SJCRH30 (cell line): Measurements from ENCODE around the gene ZNF14. TPM values are rescaled to one million over a fixed set of nuclear protein-coding genes. Genes with fewer than 3 reads are reported as not detected.
A peak's percentile ranks its signal among the peaks of the same experiment; 100 is the strongest.
"Not testable (repeated sequence)": the region's sequence is repeated elsewhere in the genome, so short reads cannot be mapped to it uniquely, and the experiment has no call there.

Source experiments
- DNase-seq, 2 experiments: peaks; one replicate each; pipeline ENCODE4 v3.0.0-alpha.2; 2015 to 2020
- H3K27ac ChIP-seq: fragments of 250-450 bp; sonication (Bioruptor Pico); 2 replicates; pipeline ENCODE4 v1.5.1; 2020; ENCODE audit warnings: mild to moderate bottlenecking, moderate library complexity
- H3K27me3 ChIP-seq: fragments of 250-450 bp; sonication (Bioruptor Pico); 2 replicates; pipeline ENCODE4 v1.5.1; 2020; ENCODE audit warnings: mild to moderate bottlenecking, moderate library complexity
- H3K36me3 ChIP-seq: fragments of 250-450 bp; sonication (Bioruptor Pico); 2 replicates; pipeline ENCODE4 v1.5.1; 2020; ENCODE audit warnings: mild to moderate bottlenecking, moderate library complexity
- H3K4me1 ChIP-seq: fragments of 250-450 bp; sonication (Bioruptor Pico); 2 replicates; pipeline ENCODE4 v1.5.1; 2020; ENCODE audit warnings: mild to moderate bottlenecking, moderate library complexity
- H3K4me3 ChIP-seq: fragments of 250-450 bp; sonication (Bioruptor Pico); 2 replicates; pipeline ENCODE4 v1.5.1; 2020; ENCODE audit warnings: mild to moderate bottlenecking, moderate library complexity
- H3K9me3 ChIP-seq: fragments of 250-450 bp; sonication (Bioruptor Pico); replicated peaks from 2 replicates; pipeline ENCODE4 v1.5.1; 2020; ENCODE audit warnings: mild to moderate bottlenecking, moderate library complexity
- total RNA-seq: library from RNA; depleted of rRNA; stranded (reverse); fragments of >200 nt; shearing (Covaris generic); gene quantifications from 2 replicates; pipeline ENCODE4 v1.2.3, GENCODE V29; 2014; rRNA removed

Gene ZNF14
- total RNA-seq: 7.8 and 7.9 TPM in 2 replicates

DNA sequence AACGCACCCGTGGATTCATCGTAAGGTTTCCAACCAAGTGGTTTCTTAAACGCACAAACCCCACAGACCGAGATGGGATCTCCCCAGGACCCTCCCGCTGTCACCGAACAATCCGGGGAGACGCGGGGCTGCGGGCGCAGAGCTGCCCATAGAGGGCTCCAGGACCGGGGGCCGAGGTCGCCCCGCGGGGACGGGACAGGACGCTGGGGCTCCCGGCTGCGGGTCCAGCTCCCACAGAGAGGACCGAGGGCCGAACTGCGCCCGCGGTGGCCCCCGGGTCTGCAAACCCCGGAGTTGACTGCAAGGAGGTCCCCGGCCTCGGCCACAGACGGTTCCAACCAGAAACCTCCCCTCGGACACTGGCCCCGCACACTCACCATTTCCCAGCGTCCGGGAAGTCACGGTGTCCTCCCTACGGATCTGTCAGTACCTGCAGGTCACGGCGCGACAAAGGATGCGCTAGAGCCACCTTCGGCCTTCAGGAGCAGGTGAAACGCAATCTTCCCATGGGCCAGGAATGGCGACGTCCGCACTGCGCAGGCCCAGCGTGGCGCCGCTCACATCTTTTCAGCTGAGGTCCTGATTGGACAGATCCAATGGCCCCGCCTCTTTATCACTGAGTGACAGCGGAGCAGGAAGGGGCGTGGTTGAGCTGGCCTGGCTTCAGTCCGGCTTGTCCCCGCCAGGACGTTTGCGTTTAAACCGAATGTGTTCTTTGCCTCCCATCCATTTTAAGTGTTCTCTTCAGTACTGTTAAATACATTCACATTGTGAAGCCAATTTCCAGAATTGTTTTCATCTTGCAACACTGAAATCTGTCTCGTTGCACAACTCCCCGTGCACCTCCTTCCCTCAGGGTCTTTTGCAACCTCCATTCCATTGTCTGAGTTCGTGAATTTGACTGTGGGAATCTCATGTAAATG is at the start of gene ZNF14:
Gene ZNF14, minus strand, starts transcription at position 534 of the 923 bp plus-strand sequence. Its CDS starts 154 bp downstream, at position 380.
- no peaks in the 10 kb centered on the region for H3K27me3 ChIP-seq
- peaks cover 11% of the 10 kb centered on the region for H3K9me3 ChIP-seq
- H3K36me3 ChIP-seq: peaks cover 15% of the 10 kb centered on the region
- peak within 1 kb of the TSS; percentile 89 for H3K4me3 ChIP-seq
- 0 out of 2 replicates have a peak, but pooled peaks cover 2% of the 10 kb centered on the region for H3K4me1 ChIP-seq
- peak within 1 kb of the TSS; percentile 17; the same call in 1 of the 2 replicates for H3K27ac ChIP-seq
- DNase-seq: peak; percentile 96 to 97

DNA sequence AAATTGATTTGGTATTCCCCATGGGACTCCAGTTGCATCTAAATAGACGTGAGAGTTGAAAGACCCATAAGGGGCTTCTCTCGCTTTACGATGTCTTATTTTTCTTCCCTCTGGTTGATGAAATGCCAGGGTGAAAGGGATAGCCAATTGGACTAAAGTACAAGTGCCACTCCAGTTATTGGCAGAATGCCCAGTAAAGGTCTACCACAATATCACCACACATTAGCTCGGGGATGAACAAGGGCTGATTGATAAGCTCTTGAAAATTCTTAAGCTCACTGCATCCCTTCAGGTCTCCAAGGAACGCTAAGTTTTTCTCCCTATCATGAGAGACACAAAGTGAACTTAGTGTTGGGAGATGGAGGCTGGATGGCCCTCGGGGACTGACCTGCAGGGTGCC is 48.9 kb upstream of the ZNF14 start:
- H3K4me1 ChIP-seq, H3K4me3 ChIP-seq, H3K27ac ChIP-seq, H3K27me3 ChIP-seq: not testable (repeated sequence)
- DNase-seq: peak; percentile 16 to 35
- Histone ChIP-seq H3K36me3 (peaks cover 13% of the 10 kb centered on the region), H3K9me3 (peaks cover 14% of the 10 kb centered on the region)

DNA sequence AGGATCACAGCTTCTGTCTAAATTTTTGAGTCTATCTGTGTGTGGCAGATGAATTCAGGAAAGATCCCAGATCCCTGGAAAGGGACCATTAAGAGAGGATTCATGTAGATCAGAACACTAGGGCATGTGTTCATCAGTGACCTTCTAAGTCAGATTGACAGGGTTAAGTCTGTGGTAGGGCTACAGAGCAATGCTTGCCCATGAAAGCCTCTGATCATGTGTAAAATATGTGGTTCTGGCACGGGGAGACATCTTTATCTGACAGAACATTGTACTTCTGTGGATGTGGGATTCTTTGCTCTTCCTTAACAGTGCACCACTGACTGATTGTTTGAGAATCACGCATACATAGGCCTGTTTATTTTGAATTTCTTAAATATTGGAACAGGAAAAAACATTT is 45.8 kb upstream of the ZNF14 start:
- Histone ChIP-seq H3K4me1 (peaks cover 3% of the 10 kb centered on the region; the same call in 1 of the 2 replicates), H3K36me3 (peaks cover 3% of the 10 kb centered on the region; the same call in 1 of the 2 replicates), H3K27me3 (no peaks in the 10 kb centered on the region), H3K9me3 (peaks cover 4% of the 10 kb centered on the region; the same call in 1 of the 2 replicates), H3K27ac (no peak overlapping the region), H3K4me3 (no peak overlapping the region)
- no peak for DNase-seq

DNA sequence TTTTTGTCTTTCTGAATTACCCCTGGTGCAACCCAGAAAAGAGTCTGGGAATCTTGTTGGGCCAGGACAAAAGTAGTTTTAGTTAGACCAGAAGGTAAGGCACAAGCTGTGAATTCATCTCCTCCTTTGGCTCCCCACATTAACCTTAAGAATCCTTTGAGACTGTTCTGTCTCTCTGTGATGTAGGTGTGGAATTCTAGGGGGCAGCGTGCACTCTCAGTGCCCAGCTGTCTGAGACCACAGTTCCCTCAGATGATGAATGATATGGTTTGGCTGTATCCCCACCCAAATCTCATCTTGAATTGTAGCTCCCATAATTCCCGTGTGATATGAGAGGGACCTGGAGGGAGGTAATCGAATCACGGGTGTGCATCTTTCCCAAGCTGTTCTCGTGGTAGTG is 44.8 kb upstream of the ZNF14 start:
- Histone ChIP-seq H3K4me3 (no peak overlapping the region; the same call in 1 of the 2 replicates), H3K9me3 (no peaks in the 10 kb centered on the region), H3K36me3 (peaks cover 3% of the 10 kb centered on the region; the same call in 1 of the 2 replicates), H3K27ac (peak overlapping the region; percentile 46; the same call in 1 of the 2 replicates), H3K27me3 (no peaks in the 10 kb centered on the region), H3K4me1 (peaks cover 3% of the 10 kb centered on the region; the same call in 1 of the 2 replicates)
- no peak for DNase-seq

DNA sequence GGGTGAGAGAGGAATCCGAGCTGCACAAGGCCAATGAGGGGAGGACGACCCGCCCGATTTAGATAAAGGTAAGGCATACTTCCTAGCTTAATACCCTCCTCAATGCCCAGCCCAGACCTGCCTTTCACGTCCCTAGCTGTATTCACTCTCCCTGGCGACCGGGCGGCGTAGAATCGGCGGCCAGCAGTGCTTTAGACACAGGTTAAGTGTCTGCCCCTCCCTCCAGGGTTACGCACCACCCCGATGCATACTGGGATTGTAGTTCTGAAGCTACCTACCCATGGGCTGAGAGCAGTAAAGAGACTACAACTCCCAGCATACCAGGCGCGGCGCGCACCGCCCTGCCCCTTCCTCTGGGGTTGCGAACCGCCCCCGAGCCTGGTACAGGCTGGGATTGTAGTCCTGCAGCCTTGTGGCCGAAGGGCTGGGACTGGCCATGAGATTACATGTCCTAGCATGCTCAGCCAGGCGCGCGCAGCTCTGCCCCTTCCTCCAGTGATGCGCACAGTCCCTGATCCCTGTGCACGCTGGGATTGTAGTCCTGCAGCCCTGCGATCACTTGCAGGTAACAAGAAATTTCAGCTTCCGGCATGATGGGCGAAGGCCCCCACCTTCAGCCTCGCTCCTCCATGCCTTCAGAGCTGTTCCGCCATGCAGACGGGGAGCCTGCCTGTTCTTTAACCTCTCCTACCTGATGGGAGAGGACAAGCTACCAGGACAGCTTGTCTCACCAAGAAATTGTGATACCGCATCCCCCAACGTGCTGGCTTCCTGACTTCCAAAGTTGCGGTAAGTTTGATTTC is 43.5 kb upstream of the ZNF14 start:
- H3K9me3 ChIP-seq: peaks cover 3% of the 10 kb centered on the region; the same call in 1 of the 2 replicates

DNA sequence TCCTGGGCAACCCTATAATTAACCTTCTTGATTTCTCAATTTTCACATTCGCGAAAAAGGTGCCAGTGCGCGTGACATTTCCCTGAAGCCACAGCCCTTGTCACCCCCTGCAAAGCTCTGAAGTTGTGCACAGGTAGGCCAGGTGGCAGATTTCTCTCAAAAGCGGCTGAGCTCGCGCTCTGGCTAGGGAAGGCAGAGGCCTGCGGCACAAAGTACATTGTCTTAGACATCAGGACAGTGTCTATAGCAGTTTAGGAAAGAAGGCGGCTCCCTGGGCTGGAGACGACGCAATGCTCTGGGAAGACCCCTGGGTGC is 42.9 kb upstream of the ZNF14 start:
- Histone ChIP-seq H3K27ac (no peak overlapping the region; the same call in 1 of the 2 replicates), H3K36me3 (peaks cover 3% of the 10 kb centered on the region; the same call in 1 of the 2 replicates), H3K4me3 (peak overlapping the region; percentile 66), H3K9me3 (peaks cover 6% of the 10 kb centered on the region; the same call in 1 of the 2 replicates), H3K27me3 (no peaks in the 10 kb centered on the region), H3K4me1 (peaks cover 3% of the 10 kb centered on the region; the same call in 1 of the 2 replicates)
- no peak for DNase-seq

More for the DNA sequence above, 43.5 kb upstream of the ZNF14 start:
- peak overlapping the region; percentile 66 for H3K4me3 ChIP-seq
- peak; percentile 96 to 97 for DNase-seq
- peaks cover 3% of the 10 kb centered on the region; the same call in 1 of the 2 replicates for H3K36me3 ChIP-seq
- peaks cover 3% of the 10 kb centered on the region; the same call in 1 of the 2 replicates for H3K4me1 ChIP-seq
- peak overlapping the region; percentile 46 for H3K27ac ChIP-seq
- H3K27me3 ChIP-seq: no peaks in the 10 kb centered on the region

DNA sequence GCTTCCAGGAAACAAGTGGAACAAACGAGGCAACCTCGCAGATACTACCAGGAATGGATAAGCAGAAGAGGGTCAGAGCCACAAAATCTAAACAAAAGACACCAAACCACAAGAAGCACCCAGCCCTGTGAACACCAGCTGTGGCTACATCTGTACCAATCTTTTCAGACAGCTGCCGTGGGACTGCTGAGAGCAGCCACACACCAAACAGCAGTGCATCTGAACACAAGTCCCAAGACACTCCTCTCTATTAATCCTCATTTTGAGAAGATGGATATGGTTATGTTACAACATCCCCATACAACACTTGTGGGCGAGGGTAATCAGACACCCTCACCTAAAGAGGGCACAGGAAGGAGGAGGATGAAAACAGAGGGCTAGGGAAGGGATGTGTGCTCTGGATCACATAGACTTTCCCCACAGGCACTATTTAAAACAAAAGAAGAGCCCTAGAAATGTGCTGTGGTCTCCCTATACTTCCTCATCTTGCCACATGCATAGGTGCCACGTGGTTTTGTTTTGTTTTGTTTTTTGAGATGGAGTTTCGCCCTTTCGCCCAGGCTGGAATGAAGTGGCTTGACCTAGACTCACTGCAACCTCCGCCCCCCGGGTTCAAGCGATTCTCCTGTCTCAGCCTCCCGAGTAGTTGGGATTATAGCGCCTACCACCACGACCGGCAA is 41.6 kb upstream of the ZNF14 start:
- peak; percentile 37 to 57 for DNase-seq
- peaks cover 3% of the 10 kb centered on the region; the same call in 1 of the 2 replicates for H3K36me3 ChIP-seq

DNA sequence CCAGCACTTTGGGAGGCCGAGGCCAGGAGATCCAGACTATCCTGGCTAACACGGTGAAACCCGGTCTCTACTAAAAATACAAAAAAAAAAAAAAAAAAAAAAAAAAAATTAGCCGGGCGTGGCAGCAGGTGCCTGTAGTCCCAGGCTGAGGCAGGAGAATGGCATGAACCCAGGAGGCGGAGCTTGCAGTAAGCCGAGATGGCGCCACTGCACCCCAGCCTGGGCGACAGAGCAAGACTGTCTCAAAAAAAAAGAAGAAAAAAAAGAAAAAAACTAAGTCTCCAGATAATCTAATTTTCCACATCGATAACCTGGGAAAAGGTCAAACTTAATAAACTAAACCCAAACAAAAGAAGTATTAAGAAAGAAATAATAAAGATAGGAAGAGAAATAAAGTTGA is 39.1 kb upstream of the ZNF14 start:
- not testable (repeated sequence) for H3K27me3 ChIP-seq, H3K4me3 ChIP-seq, DNase-seq, H3K4me1 ChIP-seq, H3K27ac ChIP-seq, H3K9me3 ChIP-seq, H3K36me3 ChIP-seq

More for the DNA sequence above, 41.6 kb upstream of the ZNF14 start:
- H3K4me3 ChIP-seq: no peak overlapping the region
- no peaks in the 10 kb centered on the region for H3K27me3 ChIP-seq
- H3K9me3 ChIP-seq: peaks cover 6% of the 10 kb centered on the region; the same call in 1 of the 2 replicates
- H3K27ac ChIP-seq: no peak overlapping the region
- H3K4me1 ChIP-seq: peaks cover 3% of the 10 kb centered on the region; the same call in 1 of the 2 replicates

DNA sequence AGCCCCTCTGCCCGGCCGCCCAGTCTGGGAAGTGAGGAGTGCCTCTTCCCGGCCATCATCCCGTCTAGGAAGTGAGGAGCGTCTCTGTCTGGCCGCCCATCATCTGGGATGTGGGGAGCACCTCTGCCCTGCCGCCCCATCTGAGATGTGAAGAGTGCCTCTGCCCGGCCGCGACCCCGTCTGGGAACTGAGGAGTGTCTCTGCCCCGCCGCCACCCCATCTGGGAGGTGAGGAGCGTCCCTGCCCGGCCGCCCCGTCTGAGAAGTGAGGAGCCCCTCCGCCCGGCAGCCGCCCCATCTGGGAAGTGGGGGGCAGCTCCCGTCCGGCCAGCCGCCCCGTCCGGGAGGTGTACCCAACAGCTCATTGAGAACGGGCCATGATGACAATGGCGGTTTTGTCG is 37.1 kb upstream of the ZNF14 start:
- H3K36me3 ChIP-seq, H3K27me3 ChIP-seq, H3K4me1 ChIP-seq, H3K4me3 ChIP-seq, H3K27ac ChIP-seq, DNase-seq, H3K9me3 ChIP-seq: not testable (repeated sequence)

DNA sequence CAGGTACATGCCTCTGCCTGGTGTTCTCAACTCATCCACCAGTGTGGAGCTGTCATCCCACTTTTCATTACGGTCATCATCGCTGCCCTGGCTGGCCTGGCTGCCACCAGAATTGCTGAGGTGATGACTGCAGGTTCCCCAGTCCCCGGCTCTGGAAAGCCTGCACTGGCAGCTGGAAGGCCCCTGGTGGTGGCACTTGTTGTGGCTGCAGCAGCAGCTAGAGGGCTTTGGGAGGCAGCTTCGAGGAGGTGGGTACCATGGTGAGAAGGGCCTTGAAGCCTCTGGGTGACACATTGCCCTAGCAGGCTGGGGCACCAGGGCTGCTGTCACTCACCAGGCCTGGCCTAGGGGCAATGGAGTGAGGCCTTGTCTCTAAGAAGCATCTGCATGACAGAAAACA is 25.3 kb upstream of the ZNF14 start:
- H3K27ac ChIP-seq: no peak overlapping the region
- H3K4me1 ChIP-seq: no peaks in the 10 kb centered on the region
- no peaks in the 10 kb centered on the region for H3K27me3 ChIP-seq
- H3K36me3 ChIP-seq: no peaks in the 10 kb centered on the region
- H3K9me3 ChIP-seq: no peaks in the 10 kb centered on the region
- DNase-seq: no peak
- no peak overlapping the region for H3K4me3 ChIP-seq

DNA sequence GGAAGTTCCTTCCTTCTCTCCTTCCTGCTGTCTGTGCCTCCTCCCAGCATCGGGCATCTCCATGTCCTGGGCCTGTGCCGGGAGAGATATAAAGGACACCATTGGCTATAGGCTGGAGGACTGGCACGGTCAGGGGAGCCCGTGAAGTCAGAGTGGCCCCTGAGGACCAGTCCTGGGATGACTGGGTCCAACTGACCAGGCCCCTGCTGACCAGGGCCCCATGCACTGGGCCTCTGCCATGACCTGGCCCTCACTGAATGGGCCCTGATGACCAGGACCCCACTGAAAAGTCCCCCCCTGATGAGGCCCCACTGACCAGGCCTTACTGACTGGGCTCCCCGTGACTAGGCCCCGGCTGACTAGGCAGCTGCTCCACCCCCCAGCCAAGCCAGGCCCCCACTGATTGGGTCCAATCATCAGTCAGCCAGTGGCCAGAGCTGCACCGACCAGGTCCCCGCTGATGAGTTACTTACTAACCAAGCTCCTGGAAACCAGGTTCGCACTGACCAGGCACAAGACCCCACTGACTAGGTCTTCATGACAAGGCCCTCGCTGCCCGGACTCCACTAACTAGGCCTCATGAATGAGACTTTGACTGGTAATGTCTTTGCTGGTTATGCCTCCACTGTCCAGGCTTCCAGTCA is 20.0 kb upstream of the ZNF14 start:
- no peak overlapping the region for H3K4me3 ChIP-seq
- no peaks in the 10 kb centered on the region for H3K27me3 ChIP-seq
- no peaks in the 10 kb centered on the region for H3K9me3 ChIP-seq
- no peak for DNase-seq
- no peaks in the 10 kb centered on the region for H3K4me1 ChIP-seq
- H3K36me3 ChIP-seq: no peaks in the 10 kb centered on the region
- H3K27ac ChIP-seq: no peak overlapping the region

DNA sequence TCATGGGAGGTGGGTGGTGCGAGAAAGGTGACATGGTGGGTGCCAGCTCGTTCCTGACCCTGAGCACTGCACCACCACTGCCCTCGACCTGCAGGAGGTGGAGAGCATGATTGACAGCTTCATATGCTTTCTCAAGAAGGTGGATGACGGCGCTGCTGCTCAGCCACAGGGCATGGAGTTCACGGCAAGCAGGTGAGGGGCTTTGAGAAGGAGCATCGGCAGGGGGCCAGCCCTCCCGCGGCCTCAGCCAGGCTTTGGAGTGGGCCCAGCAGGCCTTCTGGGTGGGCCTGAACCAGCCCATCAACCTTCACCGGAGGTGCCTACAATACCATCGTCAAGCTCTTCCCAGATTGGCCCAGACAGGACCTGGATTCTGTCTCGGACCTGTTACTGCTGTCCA is 18.9 kb upstream of the ZNF14 start:
- Histone ChIP-seq H3K36me3 (no peaks in the 10 kb centered on the region), H3K27me3 (no peaks in the 10 kb centered on the region), H3K9me3 (no peaks in the 10 kb centered on the region), H3K27ac (no peak overlapping the region), H3K4me1 (no peaks in the 10 kb centered on the region), H3K4me3 (no peak overlapping the region)
- DNase-seq: no peak

DNA sequence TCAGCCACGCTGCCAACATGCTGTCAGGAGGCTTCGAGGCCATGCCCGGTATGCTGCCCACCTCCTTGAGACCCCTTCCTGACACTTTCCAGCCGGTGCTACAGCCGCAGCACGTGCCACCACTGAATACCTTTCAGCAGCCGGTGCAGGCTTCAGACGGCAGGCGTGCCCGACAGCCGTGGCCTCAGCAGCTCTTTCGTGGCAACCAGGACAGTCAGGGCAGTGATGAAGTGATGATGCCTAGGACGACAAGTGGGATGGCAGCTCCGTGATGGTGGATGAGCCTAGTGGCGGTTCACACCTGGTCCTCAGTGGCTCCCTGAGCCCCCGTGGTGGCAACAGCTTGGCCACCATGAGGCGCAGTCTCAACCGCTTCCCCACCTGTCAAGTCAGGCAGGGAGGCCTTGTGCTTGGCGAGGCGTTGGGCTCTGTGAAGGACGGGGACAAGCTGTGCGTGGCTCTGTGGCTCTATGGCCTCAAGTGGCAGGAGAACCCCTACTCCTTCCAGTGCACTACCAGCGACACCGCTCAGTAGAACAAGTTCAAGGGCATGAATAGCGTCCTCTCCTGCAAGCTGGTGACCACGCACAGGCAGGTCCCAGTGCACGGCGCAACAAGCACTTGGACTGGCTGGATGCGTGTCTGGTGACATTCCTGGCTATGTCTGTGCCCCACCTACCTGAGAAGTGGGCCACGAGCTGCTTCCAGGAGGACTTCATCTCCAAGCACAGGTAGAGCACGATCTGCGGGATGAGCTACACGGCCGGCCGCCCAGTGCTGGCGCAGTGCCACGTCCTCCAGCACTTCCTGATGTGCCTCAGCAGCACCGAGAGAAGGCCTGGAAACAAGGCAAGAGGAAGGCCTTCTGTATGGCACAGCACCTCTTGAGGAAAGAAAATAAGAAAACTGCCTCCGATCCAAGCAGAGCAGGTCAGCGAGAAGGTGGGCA is 18.2 kb upstream of the ZNF14 start:
- Histone ChIP-seq H3K9me3 (no peaks in the 10 kb centered on the region), H3K4me3 (no peak overlapping the region), H3K27ac (no peak overlapping the region), H3K36me3 (no peaks in the 10 kb centered on the region), H3K4me1 (no peaks in the 10 kb centered on the region), H3K27me3 (no peaks in the 10 kb centered on the region)
- DNase-seq: no peak
